H1 (cell line): ENCODE measurements around the gene TAS1R3. TPM values are rescaled to one million over a fixed set of nuclear protein-coding genes. Genes with fewer than 3 reads are reported as not detected.
A peak's percentile ranks its signal among the peaks of the same experiment; 100 is the strongest.

Experiments used
- CTCF ChIA-PET: fragments of 300-600 bp; sonication (Branson Sonifier 250); formaldehyde crosslinking; loops from one replicate; lab custom pipeline; 2021; ENCODE audit not compliant: partially characterized antibody; lab: Charles Lee
- POLR2A ChIA-PET: fragments of 300-600 bp; sonication (Branson Sonifier 250); formaldehyde crosslinking; loops from one replicate; lab custom pipeline; 2021; ENCODE audit warnings: inconsistent platforms; ENCODE audit not compliant: partially characterized antibody; lab: Charles Lee
- DNase-seq, 2 experiments: peaks; one replicate each; pipeline versions ENCODE4 v3.0.0 to v3.0.0-alpha.2; 2010 to 2022; ENCODE audit warnings: low spot score in 2 of 2, low read depth in 1 of 2, mixed read lengths in 1 of 2
- FAIRE-seq: peaks from 2 replicates; lab custom pipeline; 2011; peaks lifted over from hg19 to GRCh38; lab: Jason Lieb, UNC
- H2AFZ ChIP-seq: 2 replicates; pipeline ENCODE4 v1.8.1; 2012; ENCODE audit warnings: low read length, inconsistent platforms
- H2AK5ac ChIP-seq: 2 replicates; pipeline ENCODE4 v1.6.1; 2013; ENCODE audit warnings: low read depth, low read length
- H2BK120ac ChIP-seq: replicated peaks from 2 replicates; pipeline ENCODE3; 2013; ENCODE audit warnings: low read depth, low read length, inconsistent platforms
- H2BK12ac ChIP-seq: 2 replicates; pipeline ENCODE4 v1.6.1; 2013; ENCODE audit warnings: low read depth, low read length
- H2BK15ac ChIP-seq: 2 replicates; pipeline ENCODE4 v1.6.1; 2013; ENCODE audit warnings: low read length
- H2BK20ac ChIP-seq: 2 replicates; pipeline ENCODE4 v1.6.1; 2013; ENCODE audit warnings: low read length
- H2BK5ac ChIP-seq: 2 replicates; pipeline ENCODE4 v1.6.1; 2013; ENCODE audit warnings: low read depth, low read length
- H3K14ac ChIP-seq: 2 replicates; pipeline ENCODE4 v1.6.1; 2013; ENCODE audit warnings: inconsistent platforms; ENCODE audit not compliant: insufficient read length
- H3K18ac ChIP-seq: 2 replicates; pipeline ENCODE4 v1.6.1; 2013; ENCODE audit warnings: low read length; ENCODE audit errors: extremely low read depth
- H3K23ac ChIP-seq: 2 replicates; pipeline ENCODE4 v1.6.1; 2013; ENCODE audit warnings: inconsistent platforms; ENCODE audit not compliant: insufficient read length
- H3K23me2 ChIP-seq: 2 replicates; pipeline ENCODE4 v1.6.1; 2013; ENCODE audit warnings: low read depth, low read length
- H3K27ac ChIP-seq: 2 replicates; pipeline ENCODE4 v1.6.1; 2011; ENCODE audit warnings: low read depth, low read length, inconsistent platforms
- H3K27me3 ChIP-seq, 4 experiments: replicated peaks in 1 of 4; 1 replicate in 1 of 4; 2 replicates in 3 of 4; pipeline versions ENCODE4 v1.6.1 to v1.8.1; 2011 to 2013; ENCODE audit warnings: low read length in 3 of 4, mild to moderate bottlenecking in 3 of 4, inconsistent platforms in 2 of 4, mixed read lengths in 2 of 4, moderate library complexity in 1 of 4; ENCODE audit not compliant: control insufficient read depth in 3 of 4, insufficient read depth in 3 of 4; ENCODE audit errors: extremely low read depth in 1 of 4
- H3K36me3 ChIP-seq, 4 experiments: 2 replicates each; pipeline versions ENCODE4 v1.6.1 to v1.8.1; 2011 to 2013; ENCODE audit warnings: mild to moderate bottlenecking in 4 of 4, low read length in 3 of 4, moderate library complexity in 2 of 4, control low read depth in 1 of 4, inconsistent platforms in 1 of 4; ENCODE audit not compliant: insufficient read depth in 4 of 4, control insufficient read depth in 2 of 4
- H3K4ac ChIP-seq: replicated peaks from 2 replicates; pipeline ENCODE3; 2013; ENCODE audit warnings: low read length, low read depth, mixed read lengths, inconsistent platforms; ENCODE audit not compliant: insufficient read length
- H3K4me1 ChIP-seq, 4 experiments: replicated peaks in 1 of 4; 1 replicate in 1 of 4; 2 replicates in 3 of 4; pipeline versions ENCODE4 v1.6.1 to v1.8.1; 2011 to 2013; ENCODE audit warnings: low read length in 3 of 4, inconsistent platforms in 2 of 4, mixed read lengths in 1 of 4; ENCODE audit not compliant: insufficient read depth in 4 of 4, control insufficient read depth in 3 of 4
- H3K4me2 ChIP-seq, 2 experiments: 2 replicates each; pipeline versions ENCODE4 v1.6.1 to v1.8.1; 2011 to 2013; ENCODE audit warnings: low read depth in 2 of 2, low read length in 2 of 2, control low read depth in 1 of 2, inconsistent platforms in 1 of 2, mild to moderate bottlenecking in 1 of 2; ENCODE audit not compliant: insufficient read depth in 1 of 2
- H3K4me3 ChIP-seq, 4 experiments: fragments of 200-600, 300-600 bp in 1 of 4; sonication (generic), shearing (Covaris generic), sonication (Bioruptor Twin) in 1 of 4; 2 replicates each; pipeline versions ENCODE4 v1.5.1 to v1.8.1; 2011 to 2016; ENCODE audit warnings: low read length in 4 of 4, low read depth in 3 of 4, control low read depth in 2 of 4, inconsistent platforms in 2 of 4, mild to moderate bottlenecking in 2 of 4, mixed read lengths in 1 of 4, moderate library complexity in 1 of 4; ENCODE audit not compliant: insufficient read depth in 2 of 4; ENCODE audit errors: extremely low read depth in 1 of 4
- H3K56ac ChIP-seq: replicated peaks from 2 replicates; pipeline ENCODE3; 2013; ENCODE audit warnings: low read depth, mild to moderate bottlenecking, mixed read lengths, low read length, inconsistent platforms; ENCODE audit not compliant: insufficient read length
- H3K79me1 ChIP-seq: 2 replicates; pipeline ENCODE4 v1.6.1; 2013; ENCODE audit warnings: low read depth, low read length, control low read depth
- H3K79me2 ChIP-seq, 2 experiments: 2 replicates each; pipeline versions ENCODE4 v1.6.1 to v1.8.1; 2012 to 2013; ENCODE audit warnings: low read length in 2 of 2, mild to moderate bottlenecking in 2 of 2, inconsistent platforms in 1 of 2; ENCODE audit not compliant: insufficient read depth in 2 of 2, control insufficient read depth in 1 of 2
- H3K9ac ChIP-seq, 4 experiments: replicated peaks in 1 of 4; 1 replicate in 1 of 4; 2 replicates in 3 of 4; pipeline versions ENCODE4 v1.6.1 to v1.8.1; 2011 to 2013; ENCODE audit warnings: low read depth in 3 of 4, low read length in 3 of 4, control low read depth in 2 of 4, mild to moderate bottlenecking in 2 of 4, moderate library complexity in 2 of 4, inconsistent platforms in 1 of 4; ENCODE audit errors: extremely low read depth in 1 of 4
- H3K9me3 ChIP-seq, 2 experiments: 2 replicates each; pipeline versions ENCODE4 v1.6.1 to v1.8.1; 2012 to 2013; ENCODE audit warnings: mild to moderate bottlenecking in 2 of 2, moderate library complexity in 2 of 2, control low read depth in 1 of 2, inconsistent platforms in 1 of 2, low read depth in 1 of 2, low read length in 1 of 2, mixed read lengths in 1 of 2; ENCODE audit not compliant: insufficient read depth in 2 of 2
- H4K20me1 ChIP-seq, 2 experiments: replicated peaks in 1 of 2; 2 replicates each; pipeline versions ENCODE3 to v1.8.1; 2011 to 2013; ENCODE audit warnings: inconsistent platforms in 2 of 2, low read length in 2 of 2, mild to moderate bottlenecking in 1 of 2; ENCODE audit not compliant: insufficient read depth in 2 of 2, control insufficient read depth in 1 of 2
- H4K5ac ChIP-seq: 2 replicates; pipeline ENCODE4 v1.6.1; 2013; ENCODE audit warnings: low read length, low read depth, mixed read lengths, inconsistent platforms; ENCODE audit not compliant: insufficient read length
- H4K8ac ChIP-seq: 2 replicates; pipeline ENCODE4 v1.8.0; 2013; ENCODE audit warnings: mild to moderate bottlenecking, moderate library complexity, low read length, inconsistent platforms; ENCODE audit not compliant: insufficient read depth; ENCODE audit errors: extremely low read depth
- H4K91ac ChIP-seq: replicated peaks from 2 replicates; pipeline ENCODE3; 2013; ENCODE audit warnings: low read length, mixed read lengths, inconsistent platforms; ENCODE audit not compliant: insufficient read length
- EZH2 ChIP-seq: fragments of 200-600 bp; sonication (generic); IDR thresholded peaks from 2 replicates; pipeline ENCODE4 v1.7.1; 2012; ENCODE audit warnings: low read depth, mild to moderate bottlenecking, moderate library complexity, low read length, inconsistent platforms; ENCODE audit not compliant: severe bottlenecking
- MAFK ChIP-seq: IDR thresholded peaks from 2 replicates; pipeline ENCODE4 v1.6.1; 2012; ENCODE audit warnings: low read depth, mild to moderate bottlenecking, improper control_type of control experiment, low read length
- RFX5 ChIP-seq: IDR thresholded peaks from 2 replicates; pipeline ENCODE4 v1.6.1; 2011; ENCODE audit warnings: low read depth, low read length, improper control_type of control experiment, borderline replicate concordance
- SAP30 ChIP-seq: fragments of 300-600 bp; sonication (generic); IDR thresholded peaks from 2 replicates; pipeline ENCODE4 v1.7.1; 2012; ENCODE audit warnings: low read length, moderate library complexity, mild to moderate bottlenecking, inconsistent platforms; ENCODE audit not compliant: insufficient read depth, insufficient replicate concordance
- SIRT6 ChIP-seq: IDR thresholded peaks from one replicate; pipeline ENCODE4 v1.7.1; 2012; ENCODE audit warnings: low read length, inconsistent platforms
- SIX5 ChIP-seq: IDR thresholded peaks from 2 replicates; pipeline ENCODE4 v1.6.1; 2011; ENCODE audit warnings: mild to moderate bottlenecking, low read depth, low read length
- SP1 ChIP-seq: IDR thresholded peaks from 2 replicates; pipeline ENCODE4 v1.6.1; 2011; ENCODE audit warnings: low read depth, low read length
- SP2 ChIP-seq: IDR thresholded peaks from 2 replicates; pipeline ENCODE4 v1.6.1; 2012; ENCODE audit warnings: mild to moderate bottlenecking, low read length, inconsistent platforms
- WGBS, 2 experiments: shearing (Covaris generic) in 1 of 2; methylation state at CpG; one replicate each; pipeline versions ENCODE4 v1.1.6 to v1.1.7; 2013 to 2015; ENCODE audit warnings: low lambda C conversion rate in 2 of 2, mixed read lengths in 2 of 2, inconsistent platforms in 1 of 2, low coverage in 1 of 2, missing lambda C conversion rate in 1 of 2; ENCODE audit not compliant: insufficient replicate concordance in 2 of 2, insufficient coverage in 1 of 2, insufficient read length in 1 of 2; ENCODE audit errors: extremely low coverage in 1 of 2, missing lambda C conversion rate in 1 of 2; 5-methylcytosine and 5-hydroxymethylcytosine counted together
- polyA plus RNA-seq, 7 experiments: library from polyadenylated mRNA; depleted of rRNA in 3 of 7; stranded (reverse) in 5 of 7; unstranded in 2 of 7; fragments of >200 nt in 5 of 7; fragments of 200-250 nt in 2 of 7; gene quantifications; 1 replicate in 5 of 7; 2 replicates in 1 of 7; 4 replicates in 1 of 7; pipeline versions ENCODE4 v1.2.1 to v1.2.3, GENCODE V29; 2011 to 2013; ENCODE audit warnings: missing spikeins in 2 of 7, mixed read lengths in 2 of 7
- total RNA-seq: library from RNA; stranded (reverse); fragmentation: NEBNext Ultra II Directional; extraction: Animal tissue kit (Norgen Biotek cat#: 25700); gene quantifications from 2 replicates; pipeline ENCODE4 v1.2.1, GENCODE V29; 2021

Gene TAS1R3
- total and polyA plus RNA-seq, 2 of the 8 experiments (the other 6 are each of a cell fraction or from before 2014, with no cell fraction given), result 0.03 to 0.19 TPM

GRCh38 chr1:1373815-1374588, 42.9 kb downstream of the TAS1R3 start:
- POLR2A ChIA-PET, result interaction anchor here (0.7 to 33.4 kb wide), 11 partner anchors 11 to 72 kb away, joined by 3 to 719 read pairs (median 5); partner anchors contain the start of genes CCNL2, DVL1, MRPL20 and MXRA8
- Histone ChIP-seq H3K18ac (peak overlapping the region; percentile 60; the same call in 1 of the 2 replicates), H2BK5ac (peak overlapping the region; percentile 44; the same call in 1 of the 2 replicates), H2BK120ac (no peak overlapping the region), H2AFZ (no peak overlapping the region), H3K4me3 (peak overlapping the region; percentile 87 to 97 (median 88)), H2BK15ac (no peak overlapping the region), H3K79me2 (peaks cover 5 to 17% of the 10 kb centered on the region in 2 experiments; a peak in 3 of 4 replicates), H3K9me3 (no peaks in the 10 kb centered on the region), H3K23me2 (peaks cover 7% of the 10 kb centered on the region; the same call in 1 of the 2 replicates), H3K14ac (no peak overlapping the region), H3K56ac (no peak overlapping the region), H4K20me1 (peaks cover 0 to 8% of the 10 kb centered on the region in 2 experiments), H3K27ac (no peak overlapping the region), H3K27me3 (no peaks in the 10 kb centered on the region), H3K79me1 (peaks cover 3% of the 10 kb centered on the region; the same call in 1 of the 2 replicates), H3K23ac (no peak overlapping the region), H2AK5ac (no peak overlapping the region), H3K4ac (no peak overlapping the region), H3K9ac (peak overlapping the region; percentile 81 to 94 (median 84)), H2BK20ac (no peak overlapping the region), H4K5ac (no peak overlapping the region)
- CTCF ChIA-PET, result interaction anchor here (0.6 to 2.7 kb wide), 12 partner anchors 12 to 281 kb away, joined by 3 to 14 read pairs (median 3); partner anchors contain the start of genes CCNL2 and MRPL20
- no peak for DNase-seq
- no peak for TF ChIP-seq SIX5
- TF ChIP-seq SAP30, result no peak
- TF ChIP-seq RFX5, result no peak
- no peak for TF ChIP-seq SIRT6
- no peak for TF ChIP-seq SP2
- no peak for TF ChIP-seq EZH2
- TF ChIP-seq SP1, result peak; percentile 9; the same call in 1 of the 2 replicates
- TF ChIP-seq MAFK, result no peak
- TF ChIP-seq, all 59 proteins: peak for 1
- Histone ChIP-seq H3K4me1 (peaks cover 0 to 12% (median 9%) of the 10 kb centered on the region in 4 experiments; a peak in 5 of 7 replicates), H3K4me2 (peak overlapping the region; percentile 77 to 99), H3K36me3 (peaks cover 0 to 4% (median 0%) of the 10 kb centered on the region in 4 experiments; a peak in 1 of 8 replicates), H4K8ac (peak overlapping the region; percentile 96; the same call in 1 of the 2 replicates), H4K91ac (no peak overlapping the region), H2BK12ac (0 out of 2 replicates have a peak overlapping the region, but pooled peaks have one; percentile 14)
- FAIRE-seq, result no peak
- 64% methylated on average over 41 of the region's 52 CpGs; no CpG with 5 or more reads in 1 of the 2 experiments for WGBS, 2 experiments
